Activated CD4-positive, CD25-positive, alpha-beta regulatory T cell treated with anti-CD3 and anti-CD28 coated beads, Interleukin-2, amount 50 U/mL, for 16 hours (primary cell): ENCODE data around the gene THTPA.

Experiments used
- DNase-seq: peaks from one replicate; pipeline ENCODE4 v3.0.0-alpha.2; 2020; ENCODE audit warnings: low read depth, low spot score

Gene THTPA

DNA sequence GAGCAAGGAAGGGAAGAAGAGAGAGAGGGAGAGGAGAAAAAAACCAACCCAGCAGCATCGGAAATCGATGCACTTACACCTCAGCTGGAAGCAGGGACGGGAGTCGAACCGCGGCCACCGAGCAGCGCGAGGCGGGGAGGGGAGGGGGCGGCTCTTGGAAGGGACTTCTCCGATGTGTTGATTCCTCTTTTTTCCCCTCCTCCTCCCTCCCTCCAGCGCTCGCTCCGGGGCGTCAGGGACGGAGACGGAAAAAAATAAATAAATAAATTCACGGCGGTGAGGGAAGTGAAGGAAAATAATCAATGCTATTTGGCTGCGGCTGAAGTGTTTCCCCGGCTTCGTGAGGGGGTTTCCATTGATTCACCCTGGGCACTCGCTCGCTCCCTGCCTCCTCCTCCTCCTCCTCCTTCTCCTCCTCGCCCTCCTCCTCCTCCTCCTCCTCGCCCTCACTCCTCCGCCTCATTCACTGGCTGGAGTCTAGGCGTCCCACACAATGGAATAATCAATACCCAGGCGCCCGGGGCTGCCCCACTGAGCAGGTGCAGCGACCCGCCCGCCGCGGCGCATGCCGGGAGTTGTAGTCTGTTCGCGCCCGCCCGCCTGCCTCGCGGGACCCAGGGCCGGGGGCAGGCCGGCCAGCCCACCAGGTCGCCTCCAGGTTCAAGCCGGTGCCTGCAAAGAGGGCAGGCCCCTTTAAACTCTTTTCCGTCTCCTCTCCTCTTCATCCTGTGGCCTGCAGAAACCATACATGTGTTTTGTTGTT is 4.6 kb upstream of the THTPA start, which contains the start of gene ZFHX2:
ZFHX2 (minus strand) TSS at position 500 of the 763 bp plus-strand sequence. CDS start 16,440 bp downstream, outside the sequence.
- DNase-seq: peak; percentile 58

DNA sequence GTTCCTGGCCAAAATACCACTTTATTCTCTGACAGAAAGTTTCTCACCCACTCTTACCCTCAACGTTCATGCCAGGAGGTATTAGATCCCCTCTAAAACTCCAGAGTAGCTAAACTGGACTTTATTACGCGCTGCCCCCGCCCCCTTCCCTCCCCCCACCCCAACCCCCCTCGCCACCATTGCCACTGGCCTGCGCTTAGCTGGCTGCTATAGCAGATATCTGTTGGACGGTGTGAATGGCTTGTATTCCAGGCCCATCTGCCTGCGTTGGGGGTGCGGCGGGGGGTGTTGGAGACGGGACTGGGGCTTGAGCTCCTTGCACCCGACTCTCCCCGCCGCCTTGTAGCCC is 564 bp upstream of the THTPA start:
- no peak for DNase-seq

DNA sequence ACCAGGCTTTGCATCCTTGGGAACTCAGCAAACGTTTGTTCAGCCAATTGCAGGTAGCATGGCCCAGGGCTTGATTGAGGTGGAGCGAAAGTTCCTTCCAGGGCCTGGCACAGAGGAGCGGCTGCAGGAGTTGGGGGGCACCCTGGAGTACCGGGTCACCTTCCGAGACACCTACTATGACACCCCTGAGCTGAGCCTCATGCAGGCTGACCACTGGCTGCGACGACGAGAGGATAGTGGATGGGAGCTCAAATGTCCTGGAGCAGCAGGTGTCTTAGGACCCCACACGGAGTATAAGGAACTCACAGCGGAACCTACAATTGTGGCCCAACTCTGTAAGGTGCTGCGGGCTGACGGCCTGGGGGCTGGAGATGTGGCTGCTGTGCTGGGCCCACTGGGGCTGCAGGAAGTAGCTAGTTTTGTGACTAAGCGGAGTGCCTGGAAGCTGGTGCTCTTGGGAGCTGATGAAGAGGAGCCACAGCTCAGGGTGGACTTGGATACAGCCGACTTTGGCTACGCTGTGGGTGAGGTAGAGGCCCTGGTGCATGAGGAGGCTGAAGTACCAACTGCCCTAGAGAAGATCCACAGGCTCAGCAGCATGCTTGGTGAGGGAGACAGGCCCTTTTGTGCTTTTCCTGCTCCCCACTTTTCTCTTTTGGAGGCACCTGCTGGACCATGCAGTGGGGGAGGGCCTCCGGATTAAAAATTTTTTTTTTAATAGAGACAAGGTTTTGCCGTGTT is 799 bp downstream of the THTPA start:
- DNase-seq: no peak

DNA sequence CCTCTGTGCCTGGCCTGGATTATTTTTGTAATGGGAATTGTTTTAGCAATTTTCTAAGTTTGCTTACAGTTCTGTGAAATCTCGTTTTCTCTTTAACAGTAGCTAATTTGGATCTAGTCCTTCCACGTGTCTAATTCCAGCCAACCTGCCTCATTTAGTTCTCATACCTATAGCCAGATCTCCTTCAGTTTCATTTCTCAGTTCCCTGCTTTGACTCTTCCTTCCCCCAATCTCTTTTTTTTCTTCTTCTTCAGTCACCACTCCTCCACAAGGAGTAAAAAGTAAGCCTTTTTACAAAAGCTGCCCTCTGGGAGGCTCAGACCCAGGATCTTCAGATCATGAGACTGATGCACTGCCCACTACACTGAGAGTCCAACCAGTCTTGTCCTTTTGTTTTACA is 1.4 kb downstream of the THTPA start:
- DNase-seq: no peak

DNA sequence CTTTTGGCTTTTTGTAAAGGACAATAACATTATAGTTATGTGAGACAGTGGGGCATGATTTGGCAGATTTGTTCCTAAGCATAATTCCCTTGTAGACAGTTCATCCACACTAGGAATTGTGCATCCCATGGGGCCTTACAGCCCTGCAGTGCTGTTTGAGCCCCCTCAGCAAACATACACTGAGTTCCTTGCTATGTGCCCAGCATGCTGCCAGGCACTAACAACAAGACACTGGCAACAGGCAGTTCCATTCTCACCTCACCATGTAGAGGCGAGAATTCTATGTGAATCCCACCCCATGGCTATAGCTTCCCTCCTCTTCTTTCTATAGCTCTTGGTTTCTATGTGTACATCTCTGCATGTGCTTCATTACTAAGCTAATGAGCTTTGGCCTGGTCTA is 1.9 kb downstream of the THTPA start:
- DNase-seq: no peak

DNA sequence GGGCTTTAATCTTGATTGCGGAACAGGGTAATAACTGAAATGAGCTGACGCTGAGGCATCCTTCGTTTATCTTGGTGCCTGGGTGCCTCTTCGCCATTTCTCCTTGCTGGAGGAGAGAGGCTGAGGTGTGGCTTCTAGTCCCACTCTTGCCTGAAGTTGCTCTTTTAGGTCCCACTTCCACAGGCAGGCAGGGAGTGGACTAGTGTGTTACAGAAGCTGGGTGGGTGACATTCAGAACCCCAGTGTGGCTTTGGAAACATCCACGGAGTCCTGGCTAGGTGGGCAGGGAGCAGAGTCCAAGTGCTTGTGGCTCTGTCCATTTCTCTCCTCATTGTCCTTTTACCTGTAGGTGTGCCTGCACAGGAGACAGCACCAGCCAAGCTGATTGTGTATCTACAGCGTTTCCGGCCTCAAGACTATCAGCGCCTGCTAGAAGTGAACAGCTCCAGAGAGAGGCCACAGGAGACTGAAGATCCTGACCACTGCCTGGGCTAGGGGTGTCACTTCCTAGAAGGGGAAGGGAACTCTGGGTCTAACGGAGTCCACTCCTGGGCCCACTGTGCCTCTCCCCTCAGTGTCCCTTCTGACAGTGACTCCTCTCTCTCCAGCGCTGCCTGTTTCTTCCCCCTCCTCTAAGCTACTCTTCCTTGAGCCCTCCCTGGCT is 2.4 kb downstream of the THTPA start:
- DNase-seq: no peak

DNA sequence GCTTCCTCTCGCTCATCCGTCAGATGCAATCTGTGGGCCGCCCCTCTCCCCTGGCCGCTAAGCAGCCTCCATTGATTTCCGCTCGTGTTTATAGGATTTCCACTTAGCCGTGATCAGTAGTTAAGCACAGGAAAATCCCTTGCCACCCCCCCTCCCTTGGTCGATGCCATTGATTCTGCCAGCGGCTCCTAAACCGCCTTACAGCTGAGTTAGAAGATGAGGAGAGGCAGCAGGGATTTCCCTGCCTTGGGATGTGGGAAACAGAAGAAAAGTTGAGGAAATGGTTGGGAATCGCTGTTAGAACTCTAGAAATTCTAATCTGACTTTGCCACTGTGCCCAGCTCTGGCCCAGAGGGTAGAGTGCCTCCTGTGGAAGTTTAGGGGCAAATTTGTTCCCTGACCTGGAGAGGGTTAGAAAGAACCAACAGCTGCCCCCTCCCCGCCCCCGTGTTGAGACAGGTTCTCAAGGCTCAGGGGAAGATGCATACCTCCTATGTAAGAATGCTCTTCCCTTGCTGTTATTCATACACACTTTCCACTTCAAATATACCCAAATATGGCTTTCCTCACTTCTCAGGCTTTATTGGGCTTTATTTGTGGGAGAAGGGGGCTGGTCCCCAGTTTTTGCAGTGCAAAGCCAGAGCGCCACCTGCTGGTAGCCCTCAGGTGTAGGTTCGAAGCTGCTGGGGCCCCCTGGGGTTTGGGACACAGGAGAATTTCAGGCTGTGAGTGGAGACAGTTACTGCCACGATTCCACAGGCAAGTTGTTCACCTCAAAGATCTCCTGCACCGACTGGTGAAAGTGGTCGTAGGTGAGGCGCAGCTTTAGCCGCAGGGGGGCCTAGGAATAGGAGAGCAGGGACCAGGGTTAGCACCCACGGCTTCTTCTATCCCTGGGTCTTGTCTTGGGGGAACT is 3.2 kb downstream of the THTPA start:
- peak; percentile 41 for DNase-seq

DNA sequence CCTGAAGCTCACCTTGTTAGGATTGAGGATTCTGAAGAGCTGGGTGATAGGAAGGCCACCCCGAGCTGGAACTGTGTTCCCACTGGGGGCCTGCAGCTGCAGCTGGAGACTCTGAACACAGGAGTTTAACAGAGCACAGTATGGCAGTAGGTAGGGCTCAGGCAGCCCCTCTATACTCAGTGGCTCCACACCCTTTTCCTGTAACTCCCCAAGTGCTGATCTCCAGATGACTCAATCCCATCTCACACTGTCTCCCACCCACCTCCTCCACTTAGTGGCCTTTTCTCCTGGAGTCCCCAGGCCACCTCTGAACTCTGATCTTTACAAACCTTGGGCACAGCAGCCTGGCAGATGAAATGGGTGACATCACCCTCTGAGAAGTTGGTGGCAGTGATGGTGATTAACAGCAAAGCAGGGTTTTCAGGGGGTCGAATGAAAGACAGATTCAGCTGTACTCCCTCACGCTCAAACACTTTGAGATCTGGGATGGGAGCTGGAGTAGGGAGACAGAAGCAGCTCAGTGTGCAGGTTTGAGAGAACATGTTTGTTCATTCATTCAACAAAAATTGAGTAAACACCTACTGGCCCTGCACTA is 4.0 kb downstream of the THTPA start:
- DNase-seq: no peak

DNA sequence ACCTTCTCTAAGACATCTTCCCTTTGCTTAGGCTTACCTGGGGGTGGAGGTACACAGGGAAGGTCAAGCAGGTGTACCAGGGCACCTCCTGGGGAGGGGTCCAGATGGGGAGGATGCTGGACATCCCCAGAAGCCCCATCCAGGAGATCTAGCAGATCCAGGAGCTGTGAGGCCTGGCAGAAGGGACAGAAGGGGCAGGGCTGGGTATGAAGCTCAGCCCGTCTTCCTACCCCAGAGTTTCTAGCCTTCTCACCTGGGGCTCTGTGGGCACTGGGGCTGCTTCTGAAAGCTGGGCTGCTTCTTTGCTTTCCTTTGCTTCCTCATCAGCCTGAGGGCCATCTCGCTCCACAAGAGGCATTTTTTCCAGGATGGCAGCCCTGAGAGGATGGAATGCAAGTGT is 5.2 kb downstream of the THTPA start:
- DNase-seq: no peak

DNA sequence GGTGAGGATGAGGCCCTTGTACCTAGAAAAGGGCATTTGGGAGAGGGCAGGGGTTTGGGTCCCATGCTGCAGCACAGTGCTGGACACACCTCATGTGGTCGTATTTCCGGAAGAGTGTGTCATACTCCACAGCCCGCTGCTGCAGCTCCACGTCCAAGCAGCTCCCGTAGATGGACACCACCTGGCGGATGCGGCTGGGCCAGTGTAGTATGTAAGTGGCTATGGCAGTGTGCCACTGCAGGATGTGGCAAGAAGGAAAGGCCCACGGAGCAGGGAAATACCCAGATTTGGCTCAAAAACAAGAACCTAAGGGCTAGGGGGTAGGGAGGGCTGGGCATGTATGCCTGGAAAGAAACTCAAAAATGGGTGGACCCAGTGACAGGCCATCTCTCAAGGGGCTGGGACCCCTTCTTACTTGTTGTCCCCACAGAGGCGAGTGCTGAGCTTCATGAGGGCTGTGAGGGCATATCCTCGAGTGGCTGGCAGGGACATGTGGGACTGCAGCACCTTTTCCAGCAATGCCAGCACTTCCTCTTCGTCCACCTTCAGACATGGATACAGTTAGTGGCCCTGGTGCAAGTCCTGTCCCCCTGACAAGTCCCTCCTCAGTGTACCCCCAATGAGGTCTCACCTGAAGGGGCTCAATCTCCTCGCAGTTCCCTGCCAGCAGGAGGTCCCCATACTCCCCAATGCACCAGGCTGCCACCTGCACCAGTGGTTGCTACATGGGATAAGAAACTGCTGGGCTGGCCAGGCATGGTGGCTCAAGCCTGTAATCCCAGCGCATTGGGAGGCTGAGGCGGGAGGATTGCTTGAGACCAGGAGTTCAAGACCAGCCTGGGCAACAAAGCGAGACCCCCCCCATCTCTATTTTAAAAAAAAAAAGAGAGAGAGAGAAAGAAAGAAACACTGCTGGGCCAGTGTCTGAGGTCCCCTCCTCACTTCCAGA is 6.1 kb downstream of the THTPA start:
- no peak for DNase-seq

DNA sequence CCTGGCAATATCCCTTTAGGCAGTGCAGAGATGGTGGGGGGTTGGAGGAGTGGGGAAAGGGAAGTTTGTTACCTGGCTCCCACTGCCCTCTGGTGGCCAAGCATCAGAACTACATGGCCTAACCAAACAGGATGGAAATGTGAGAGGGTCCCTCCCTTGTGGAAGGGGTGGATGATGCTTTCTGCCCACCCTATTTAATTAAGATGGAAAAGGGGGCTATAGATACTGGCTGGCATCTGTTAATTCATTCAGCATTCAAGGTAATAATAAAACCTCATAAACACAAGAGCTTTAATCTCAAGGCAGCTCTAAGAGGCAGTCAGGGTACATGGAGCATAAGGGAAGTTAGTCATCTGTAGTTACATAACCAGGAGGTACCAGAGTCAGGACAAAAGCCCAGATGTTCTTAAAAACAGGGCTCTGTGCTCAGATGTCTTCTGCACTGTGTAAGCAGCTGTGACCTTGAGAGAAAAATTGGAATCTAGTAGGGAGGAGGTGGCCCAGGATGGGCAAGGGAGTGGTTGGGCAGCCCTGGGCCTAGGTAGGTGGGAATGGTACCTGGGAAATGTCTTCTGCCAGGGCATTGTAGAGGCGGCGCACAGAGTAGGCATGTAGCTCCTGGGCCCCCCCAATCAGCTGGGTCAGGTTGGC is 6.9 kb downstream of the THTPA start:
- DNase-seq: peak; percentile 11

DNA sequence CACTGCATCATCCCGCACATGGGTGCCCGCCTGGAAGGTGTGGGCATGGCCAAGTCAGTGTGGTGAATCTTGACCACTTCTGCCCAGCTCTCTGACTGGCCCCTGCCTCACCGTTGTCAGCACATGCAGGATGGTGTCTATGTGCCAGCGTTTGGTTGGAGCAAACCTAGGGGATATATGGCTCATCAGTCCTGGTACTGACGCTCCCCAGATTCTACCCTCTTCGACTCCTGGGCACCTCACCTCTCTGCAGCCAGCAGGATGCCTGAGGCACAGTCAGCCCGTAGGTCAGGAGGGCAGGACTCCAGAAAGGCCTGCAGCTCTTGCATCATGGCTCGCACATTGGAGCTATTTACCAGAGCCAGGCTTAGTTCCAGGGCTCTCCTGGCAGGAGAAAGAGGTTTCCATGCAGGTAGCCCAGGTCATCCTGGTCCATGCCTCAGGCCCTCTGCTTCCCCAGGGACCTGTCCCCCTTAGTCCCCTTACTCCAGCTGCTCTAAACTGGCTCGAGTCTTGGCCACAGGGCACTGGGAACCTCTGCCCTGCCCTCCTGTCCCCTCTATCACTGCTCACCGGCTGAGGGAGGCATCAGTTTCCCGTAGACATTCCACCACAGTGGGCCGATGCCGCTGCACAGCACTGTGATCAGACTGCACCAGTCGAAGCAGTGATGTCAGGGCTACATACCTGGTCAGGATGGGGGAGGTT is 7.6 kb downstream of the THTPA start:
- DNase-seq: no peak

DNA sequence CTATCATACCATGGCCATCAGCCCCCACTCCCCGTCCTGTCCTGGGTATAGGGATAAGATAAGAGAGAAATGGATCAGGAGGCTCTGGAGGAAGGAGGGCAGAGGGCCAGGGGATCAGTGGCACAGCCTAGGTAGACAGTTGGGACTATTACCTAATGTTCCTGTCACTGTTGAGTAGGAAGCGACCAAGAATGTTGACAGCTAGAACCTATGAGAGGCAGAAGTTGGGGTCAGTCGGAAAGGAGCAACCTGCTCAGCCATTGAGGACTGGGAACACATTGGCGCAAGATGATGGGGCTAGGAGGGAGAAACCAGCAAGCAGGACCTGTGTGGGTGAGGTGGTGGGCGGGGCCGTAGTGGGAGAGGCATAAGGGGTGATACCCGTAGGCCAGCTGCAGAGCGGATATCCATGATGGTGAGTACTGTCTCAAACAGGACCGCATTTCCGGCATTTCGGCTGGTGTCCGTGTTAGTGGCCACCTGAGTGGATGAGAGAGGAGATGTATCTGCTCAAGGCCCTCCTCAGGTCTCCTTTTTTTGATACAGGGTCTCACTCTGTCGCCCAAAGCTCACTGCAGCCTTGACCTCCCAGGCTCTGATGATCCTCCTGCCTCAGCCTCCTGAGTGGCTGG is 8.2 kb downstream of the THTPA start:
- DNase-seq: no peak

DNA sequence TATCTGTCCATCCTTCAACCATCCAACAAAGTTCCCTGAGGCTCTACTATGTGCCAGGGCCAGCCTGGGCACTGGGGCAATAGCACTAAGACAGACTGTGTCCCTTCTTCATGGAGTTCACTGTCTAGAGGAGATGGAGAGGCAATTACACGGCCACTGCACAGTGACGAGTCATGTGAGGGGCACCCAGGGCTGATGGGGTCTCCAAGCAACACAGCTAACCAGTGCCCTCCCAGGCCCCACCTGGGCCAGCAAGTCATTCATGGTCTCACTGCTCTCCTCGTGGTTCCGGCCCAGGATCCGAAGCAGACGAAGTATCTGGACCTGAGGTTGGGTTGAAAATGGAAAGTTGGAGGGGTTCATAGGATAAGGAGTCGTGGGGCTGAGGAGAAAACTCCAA is 8.8 kb downstream of the THTPA start:
- no peak for DNase-seq

DNA sequence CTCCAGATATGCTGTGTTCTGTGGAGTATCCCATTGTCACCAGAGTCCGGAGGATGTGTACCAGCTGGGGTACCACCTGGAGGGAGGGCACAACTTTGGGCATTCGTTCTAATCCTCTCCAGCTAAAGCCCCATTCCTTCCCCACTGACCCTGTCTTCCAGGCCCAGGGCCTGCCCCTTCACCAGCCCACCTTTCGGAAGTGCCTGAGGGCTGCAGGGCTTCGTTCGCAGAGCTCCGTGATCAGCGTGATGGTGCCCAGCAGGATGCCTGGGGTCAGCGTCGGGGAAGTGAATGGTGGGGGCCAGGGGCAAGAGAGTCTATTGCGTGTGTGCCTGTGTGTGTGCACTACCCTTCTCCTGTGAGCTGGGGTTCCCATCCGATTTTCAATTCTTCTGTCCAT is 9.6 kb downstream of the THTPA start:
- no peak for DNase-seq

DNA sequence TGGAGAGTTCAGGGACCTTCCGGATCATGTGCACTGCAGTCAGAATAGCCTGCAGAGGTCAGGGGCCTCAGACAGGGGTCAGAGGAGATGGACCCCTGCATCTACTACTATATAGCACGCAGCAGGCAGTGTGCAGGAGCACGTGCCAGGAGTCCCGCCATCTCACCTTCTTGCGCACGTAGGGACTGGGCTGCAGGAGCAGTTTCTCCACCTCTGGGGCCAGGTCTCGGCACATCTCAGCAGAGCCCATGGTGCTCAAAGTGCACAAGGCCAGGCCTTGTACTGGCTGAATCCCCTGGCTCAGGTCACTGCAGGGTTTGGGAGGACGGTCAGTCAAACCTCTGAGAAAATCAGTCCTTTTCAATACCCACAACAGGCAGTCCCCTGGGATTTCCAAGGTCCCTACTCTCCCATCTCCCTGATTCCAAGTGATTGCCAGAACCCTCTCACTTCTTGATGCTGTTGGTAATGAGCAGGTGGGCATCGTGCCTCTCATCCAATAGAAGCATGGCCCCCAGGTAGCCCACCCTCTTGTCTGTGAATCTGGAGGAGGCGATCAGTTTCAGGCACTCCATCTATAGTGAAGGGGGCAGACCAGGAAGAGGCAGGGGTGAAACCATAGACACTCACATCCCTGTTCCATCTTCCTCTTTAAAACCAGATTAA is 10.2 kb downstream of the THTPA start:
- DNase-seq: no peak

DNA sequence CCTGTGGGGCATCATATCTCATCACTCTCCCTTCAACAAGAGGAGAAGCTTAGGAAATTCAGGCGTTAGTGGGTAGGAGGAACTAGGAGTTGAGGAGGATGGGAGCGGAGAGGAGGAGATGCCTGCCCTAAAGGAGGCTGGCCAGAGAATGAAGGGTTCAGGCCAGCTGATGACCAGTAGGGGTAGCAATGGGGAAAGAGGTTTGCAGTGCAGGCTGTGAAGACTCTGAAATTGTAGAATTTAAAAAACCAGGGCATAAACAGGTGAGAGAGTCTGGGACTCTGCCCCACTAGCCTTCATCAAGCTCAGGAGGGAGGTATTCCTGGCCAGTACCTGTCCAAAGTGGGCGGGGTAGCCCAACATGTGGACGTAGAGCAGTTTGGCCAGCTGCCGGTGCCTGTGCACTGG is 10.7 kb downstream of the THTPA start:
- DNase-seq: no peak
